ENCODE measurements around the gene CIAO1.
A peak's percentile ranks its signal among the peaks of the same experiment; 100 is the strongest.
"Not testable (repeated sequence)": the region's sequence is repeated elsewhere in the genome, so short reads cannot be mapped to it uniquely, and the experiment has no call there.

CIAO1 gene

DNA sequence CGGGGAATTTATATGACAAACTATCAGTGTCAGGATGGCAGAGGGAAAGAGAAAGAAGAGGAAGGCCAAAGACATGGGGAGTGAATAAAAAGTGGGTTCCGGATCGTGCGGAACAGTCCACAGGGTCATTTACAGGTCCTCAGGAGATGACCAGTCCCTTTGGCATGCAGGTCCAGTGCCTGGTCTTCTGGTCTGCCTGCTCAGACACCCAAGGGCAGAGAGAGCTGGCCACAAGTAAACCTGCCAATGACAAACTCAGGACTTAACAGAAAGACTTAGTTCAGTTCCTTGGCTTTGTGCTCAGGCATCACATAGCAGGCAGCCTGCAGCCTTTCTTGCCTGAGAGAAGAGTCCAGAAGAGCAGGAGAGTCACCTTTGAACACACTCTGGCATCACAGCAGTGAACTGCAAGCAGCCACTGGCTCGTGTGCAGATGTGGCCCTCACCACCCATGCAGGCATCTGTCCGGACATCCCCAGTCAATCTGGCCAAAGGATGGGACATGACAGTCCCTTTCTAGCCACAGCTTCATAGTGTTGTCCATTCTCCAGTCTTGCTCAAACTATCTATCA, 14.2 kb upstream of the CIAO1 start:
- DNase-seq, result no peak

DNA sequence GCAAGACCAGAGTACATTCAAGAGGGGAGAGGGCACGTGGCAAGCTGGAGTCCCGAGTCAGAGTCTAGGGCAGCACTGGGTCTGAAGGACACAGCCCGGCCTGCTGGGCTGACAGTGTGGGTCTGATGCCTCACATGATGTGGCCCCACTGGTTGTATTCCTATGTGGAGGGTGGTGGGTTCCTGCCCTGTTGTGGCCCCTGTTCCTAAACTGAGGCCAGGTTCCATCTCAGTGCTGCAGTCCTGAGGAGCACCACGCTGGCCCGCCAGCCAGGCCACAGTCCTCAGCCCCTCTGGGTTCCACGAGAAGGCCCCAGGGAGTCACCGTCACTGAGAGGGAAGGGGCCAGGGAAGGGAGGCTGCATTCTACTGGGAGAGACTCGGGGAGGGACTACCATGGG, 13.5 kb upstream of the CIAO1 start:
- DNase-seq, result no peak

GRCh38 chr2:96253006-96253405, 13.0 kb upstream of the CIAO1 start:
- DNase-seq, result no peak

DNA sequence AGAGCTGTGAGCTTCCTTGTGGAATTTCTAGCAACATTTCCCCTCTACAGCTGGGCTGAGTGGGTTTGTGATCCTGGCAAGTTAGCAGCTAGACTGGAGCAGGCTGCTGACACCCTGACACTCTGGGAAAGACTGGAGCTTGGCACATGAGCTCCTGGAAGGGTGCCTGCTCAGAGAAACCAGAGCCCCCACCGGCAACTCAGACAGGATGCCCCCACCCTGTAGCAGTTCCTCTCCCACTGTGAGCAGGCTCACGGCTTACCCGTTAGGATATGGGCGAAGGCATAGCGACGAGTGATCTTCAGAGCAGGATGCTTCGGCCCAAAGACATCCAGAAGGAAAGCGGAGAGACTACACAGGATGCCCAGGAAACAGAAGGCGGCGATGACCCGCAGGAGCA, 11.5 kb upstream of the CIAO1 start:
- DNase-seq, result no peak

DNA sequence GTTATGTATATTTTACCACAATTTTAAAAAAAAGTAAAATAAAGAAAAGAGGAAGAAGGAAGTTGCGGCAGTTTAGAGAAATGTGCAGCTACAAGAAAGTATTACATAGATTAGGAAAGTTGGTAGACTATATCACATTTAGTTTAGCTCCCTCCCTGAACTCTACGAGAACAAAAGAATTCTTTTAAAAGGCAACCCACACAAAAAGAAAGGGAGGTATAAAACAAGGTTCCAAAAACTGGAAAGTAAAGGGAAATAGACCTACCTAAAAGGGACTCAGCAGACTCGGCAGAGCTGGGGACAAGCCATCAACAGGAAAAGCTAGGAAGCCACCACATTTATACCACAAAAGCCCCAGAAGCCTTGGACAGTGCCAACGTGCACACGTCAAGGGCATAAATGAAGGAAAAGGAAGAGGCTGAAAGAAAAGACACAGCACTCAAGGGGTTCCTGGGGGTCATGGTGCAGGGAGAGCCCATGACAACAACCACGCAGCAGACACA, 9.4 kb upstream of the CIAO1 start:
- peak; percentile 66 for DNase-seq

DNA sequence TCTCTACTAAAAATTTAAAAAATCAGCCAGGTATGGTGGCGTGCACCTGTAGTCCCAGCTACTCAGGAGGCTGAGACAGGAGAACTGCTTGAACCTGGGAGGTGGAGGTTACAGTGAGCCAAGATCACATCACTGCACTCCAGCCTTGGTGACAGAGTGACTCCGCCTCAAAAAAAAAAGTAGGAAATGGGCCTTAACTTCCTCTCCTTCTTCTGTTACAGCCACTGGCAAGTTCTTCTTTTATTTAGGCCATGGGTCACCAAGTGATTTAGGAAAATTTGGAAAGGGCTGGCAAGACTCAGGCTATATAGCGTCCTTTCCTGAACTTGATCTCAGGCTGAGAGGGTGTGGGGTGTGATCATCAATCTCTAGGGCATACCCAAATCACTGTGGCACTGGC, 8.3 kb upstream of the CIAO1 start:
- DNase-seq, result not testable (repeated sequence)

DNA sequence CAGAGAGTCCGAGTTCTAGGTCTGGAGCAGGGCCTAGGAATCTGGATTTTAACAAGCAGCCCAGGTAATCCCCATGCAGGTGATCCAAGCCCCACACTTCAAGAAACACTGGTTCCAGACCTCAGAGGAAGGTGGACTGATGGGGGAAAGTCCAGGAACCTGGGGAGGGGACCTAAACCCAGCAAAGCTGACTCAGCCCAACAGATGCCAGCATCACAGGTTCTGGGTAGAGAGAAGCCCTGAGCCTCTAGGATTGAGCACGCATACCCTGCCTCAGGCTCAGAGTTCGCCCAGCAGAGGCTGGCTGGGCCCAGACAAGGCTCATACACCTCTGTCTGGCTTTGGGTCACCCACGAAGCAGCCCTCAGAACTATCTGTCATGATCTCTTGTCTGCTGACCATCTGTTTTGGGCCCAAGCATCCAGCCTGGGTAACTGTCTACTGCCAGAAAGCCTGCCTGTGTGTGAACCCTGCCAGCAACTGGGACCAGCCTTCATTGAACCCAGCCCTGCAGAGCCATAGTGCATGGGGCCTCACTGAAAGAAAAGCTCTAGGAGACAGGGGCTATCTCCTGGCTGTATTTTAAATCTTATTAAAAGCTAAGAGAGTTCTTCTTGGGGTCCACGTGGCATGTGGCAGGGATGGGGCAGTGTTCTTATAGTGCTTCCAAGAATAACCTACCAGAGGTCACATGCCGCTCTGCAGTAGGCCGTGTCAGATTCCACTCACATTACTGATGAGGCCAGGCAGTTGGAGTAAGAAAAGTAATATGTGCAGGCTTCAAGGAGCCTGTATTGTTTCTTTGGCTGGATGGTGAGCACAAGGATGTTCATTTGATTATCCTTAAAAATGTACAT, 7.6 kb upstream of the CIAO1 start:
- no peak for DNase-seq

GRCh38 chr2:96259497-96259921, 6.5 kb upstream of the CIAO1 start:
- DNase-seq, result no peak

- no peak for DNase-seq
These were observed 5.4 kb upstream of the CIAO1 start for GRCh38 chr2:96260387-96261260.

- no peak for DNase-seq
These were observed 4.6 kb upstream of the CIAO1 start for GRCh38 chr2:96261328-96262003.

GRCh38 chr2:96262306-96262705, 3.7 kb upstream of the CIAO1 start:
- DNase-seq, result no peak

DNA sequence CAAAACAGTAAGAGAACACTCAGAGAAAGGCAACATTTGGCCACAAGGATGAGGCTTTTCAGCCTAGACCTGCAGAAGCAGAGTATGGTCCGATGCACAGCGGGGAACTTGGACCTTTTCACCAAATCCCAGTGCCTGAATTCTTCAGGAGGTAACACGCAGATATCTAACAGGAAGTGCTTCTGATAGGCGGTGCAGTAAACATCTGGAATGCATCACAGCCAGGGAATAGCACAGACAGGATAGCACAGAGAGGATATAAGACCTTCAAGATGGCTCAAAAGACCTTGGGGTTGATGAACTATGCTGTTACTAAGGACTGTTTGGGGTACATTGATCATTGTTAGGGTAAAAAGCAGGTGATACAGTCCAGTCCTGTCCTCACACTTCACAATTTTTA, 1.9 kb upstream of the CIAO1 start:
- no peak for DNase-seq

DNA sequence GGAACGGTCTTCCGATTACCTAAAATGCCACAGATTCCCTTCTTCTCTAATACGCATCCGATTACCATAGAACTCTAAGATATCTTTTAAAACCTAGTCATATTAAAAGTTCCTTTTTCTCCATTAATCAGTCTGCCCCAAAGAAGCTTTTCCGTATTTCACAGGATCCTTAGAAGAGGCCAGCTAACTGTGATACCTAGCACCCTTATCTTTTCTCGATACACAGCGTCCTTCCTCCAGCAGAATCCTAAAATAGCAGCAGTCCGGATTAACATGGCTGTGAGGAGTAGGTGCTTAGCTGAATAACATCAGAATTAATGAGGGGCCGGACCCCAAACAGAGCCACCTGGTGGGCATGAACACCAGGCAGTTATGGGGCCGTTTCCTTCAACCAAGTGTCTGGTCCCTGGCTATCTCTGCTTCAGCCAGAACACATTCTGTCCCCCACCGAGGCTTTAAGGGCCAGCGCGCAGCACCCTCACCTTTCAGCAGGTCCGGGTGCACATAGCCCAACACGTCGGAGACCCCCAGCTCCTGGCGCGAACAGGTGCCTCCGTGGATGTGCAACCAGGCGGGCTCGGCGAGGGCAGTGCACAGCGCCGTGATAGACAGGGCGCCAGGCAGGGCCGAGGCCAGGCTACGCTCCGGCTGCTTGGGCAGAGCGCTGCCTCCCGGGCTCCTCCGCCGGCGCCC, 1.2 kb upstream of the CIAO1 start:
- DNase-seq, result peak; percentile 33

GRCh38 chr2:96265349-96265839, 631 bp upstream of the CIAO1 start:
- DNase-seq, result no peak

- DNase-seq, result no peak
These were observed 1.3 kb downstream of the CIAO1 start for GRCh38 chr2:96267159-96267971.

DNA sequence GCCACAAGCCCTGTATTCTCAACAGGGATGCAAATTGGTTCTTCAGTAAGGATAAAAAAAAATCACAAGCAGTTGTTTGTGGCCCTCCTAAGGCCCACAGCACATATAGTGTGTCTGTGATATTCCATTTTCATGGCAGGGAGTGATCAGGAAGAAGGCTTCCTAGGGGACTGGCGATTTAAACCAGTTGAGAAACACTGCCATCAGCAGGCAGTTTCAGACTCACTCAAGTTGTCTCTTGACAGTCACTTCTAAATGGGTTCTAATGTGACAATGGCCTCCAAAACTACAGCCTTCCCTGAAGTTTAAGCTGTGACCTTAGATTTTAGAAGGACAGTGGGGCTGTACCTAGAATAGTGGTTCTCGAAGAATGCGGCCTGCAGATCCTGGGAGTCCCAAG, 6.0 kb downstream of the CIAO1 start:
- no peak for DNase-seq

GRCh38 chr2:96273763-96274162, 7.7 kb downstream of the CIAO1 start:
- no peak for DNase-seq

- DNase-seq, result no peak
These were observed 8.5 kb downstream of the CIAO1 start for GRCh38 chr2:96274355-96275056.

- no peak for DNase-seq
These were observed 10.9 kb downstream of the CIAO1 start for GRCh38 chr2:96276787-96277499.
